ENCODE data around the gene BOC. TPM values are rescaled to one million over a fixed set of nuclear protein-coding genes. Genes with fewer than 3 reads are reported as not detected.

BOC gene
- total and polyA plus RNA-seq, 2 experiments from 2014 or later = 17.9 to 28.2 TPM

DNA sequence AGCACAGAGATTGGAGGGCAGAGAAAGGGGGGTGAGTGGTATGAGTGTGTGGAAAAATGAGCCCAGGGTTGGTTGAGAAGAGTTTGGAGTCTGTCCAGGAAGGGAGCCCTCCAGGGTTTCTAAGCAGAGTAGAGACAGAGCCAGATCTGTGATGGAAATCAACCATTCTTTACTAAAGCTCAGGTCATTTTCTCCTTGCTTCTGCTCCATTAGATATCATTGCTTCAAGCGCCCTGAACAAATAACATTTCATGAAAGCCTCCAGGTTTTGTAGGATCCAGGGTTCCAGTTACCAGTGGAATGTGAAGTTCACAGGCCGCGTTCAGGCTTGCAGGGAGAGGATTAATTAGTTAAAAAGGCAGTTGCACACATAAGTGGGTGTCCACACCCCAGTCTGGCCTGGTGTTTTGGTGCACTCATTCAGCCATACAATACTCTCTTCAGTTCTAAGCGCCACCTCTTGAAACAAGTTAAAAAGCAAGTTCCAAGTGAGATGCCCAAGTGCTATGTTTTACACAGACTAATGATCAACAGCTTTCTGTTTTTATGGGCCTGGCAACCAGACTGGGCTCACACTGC, 16.4 kb upstream of the BOC start:
- no peak overlapping the region for H3K4me3 ChIP-seq
- WGBS (ENCODE audit: low lambda C conversion rate, missing lambda C conversion rate) = 77% methylated on average over 4 of the region's 4 CpGs
- peaks cover 26% of the 10 kb centered on the region for H3K4me1 ChIP-seq (ENCODE audit: insufficient read depth)
- no peaks in the 10 kb centered on the region for H3K27me3 ChIP-seq
- H2AFZ ChIP-seq = no peak overlapping the region
- no peaks in the 10 kb centered on the region for H3K9me2 ChIP-seq (replicated peaks; ENCODE audit: insufficient read depth)
- TF ChIP-seq, protein P1, sequence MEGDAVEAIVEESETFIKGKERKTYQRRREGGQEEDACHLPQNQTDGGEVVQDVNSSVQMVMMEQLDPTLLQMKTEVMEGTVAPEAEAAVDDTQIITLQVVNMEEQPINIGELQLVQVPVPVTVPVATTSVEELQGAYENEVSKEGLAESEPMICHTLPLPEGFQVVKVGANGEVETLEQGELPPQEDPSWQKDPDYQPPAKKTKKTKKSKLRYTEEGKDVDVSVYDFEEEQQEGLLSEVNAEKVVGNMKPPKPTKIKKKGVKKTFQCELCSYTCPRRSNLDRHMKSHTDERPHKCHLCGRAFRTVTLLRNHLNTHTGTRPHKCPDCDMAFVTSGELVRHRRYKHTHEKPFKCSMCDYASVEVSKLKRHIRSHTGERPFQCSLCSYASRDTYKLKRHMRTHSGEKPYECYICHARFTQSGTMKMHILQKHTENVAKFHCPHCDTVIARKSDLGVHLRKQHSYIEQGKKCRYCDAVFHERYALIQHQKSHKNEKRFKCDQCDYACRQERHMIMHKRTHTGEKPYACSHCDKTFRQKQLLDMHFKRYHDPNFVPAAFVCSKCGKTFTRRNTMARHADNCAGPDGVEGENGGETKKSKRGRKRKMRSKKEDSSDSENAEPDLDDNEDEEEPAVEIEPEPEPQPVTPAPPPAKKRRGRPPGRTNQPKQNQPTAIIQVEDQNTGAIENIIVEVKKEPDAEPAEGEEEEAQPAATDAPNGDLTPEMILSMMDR (IDR thresholded peaks at IDR 0.05; ENCODE audit: poor library complexity) = no peak
- H3K79me2 ChIP-seq = no peaks in the 10 kb centered on the region
- H3K27ac ChIP-seq = peak overlapping the region; percentile 80
- H4K20me1 ChIP-seq (ENCODE audit: insufficient read depth, poor library complexity, severe bottlenecking) = no peaks in the 10 kb centered on the region
- H3K4me2 ChIP-seq = peak overlapping the region; percentile 15
- peak; percentile 58 for DNase-seq (ENCODE audit: low spot score)
- H3K9me3 ChIP-seq (ENCODE audit: low read depth) = no peaks in the 10 kb centered on the region
- no peaks in the 10 kb centered on the region for H3K36me3 ChIP-seq (replicated peaks; ENCODE audit: insufficient read depth, low read depth)

DNA sequence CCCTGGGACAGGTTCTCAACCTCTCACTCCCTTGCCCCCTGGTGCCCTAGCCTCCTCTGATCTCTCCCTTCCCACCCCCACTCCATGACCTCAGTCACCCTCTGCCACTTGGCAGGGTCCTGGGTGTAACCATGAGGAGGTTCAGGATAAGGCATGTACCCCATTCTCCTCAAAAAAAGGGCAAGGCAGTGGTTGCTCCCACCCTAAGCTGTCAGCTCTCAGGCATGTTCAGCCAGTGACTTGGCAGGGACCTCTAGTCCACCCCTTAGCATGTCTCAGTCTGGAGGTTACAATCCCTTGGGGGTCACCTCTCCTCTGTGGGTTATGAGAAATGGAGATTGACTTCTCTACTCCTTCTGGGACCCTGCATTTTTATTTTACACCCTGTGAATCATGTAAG, 11.0 kb upstream of the BOC start:
- H3K9me2 ChIP-seq (replicated peaks; ENCODE audit: insufficient read depth) = no peaks in the 10 kb centered on the region
- H3K4me2 ChIP-seq = no peak overlapping the region
- TF ChIP-seq, protein P1 (IDR thresholded peaks at IDR 0.05; ENCODE audit: poor library complexity) = no peak
- TF ChIP-seq EZH2 (IDR thresholded peaks at IDR 0.05; ENCODE audit: borderline replicate concordance) = no peak
- no peak for TF ChIP-seq EZH2phosphoT487 (IDR thresholded peaks at IDR 0.05; ENCODE audit: low read depth, severe bottlenecking, unreplicated experiment)
- H4K20me1 ChIP-seq (ENCODE audit: insufficient read depth, poor library complexity, severe bottlenecking) = no peaks in the 10 kb centered on the region
- H3K27ac ChIP-seq = no peak overlapping the region
- H3K4me1 ChIP-seq (ENCODE audit: insufficient read depth) = peaks cover under 1% of the 10 kb centered on the region
- no peak overlapping the region for H2AFZ ChIP-seq
- H3K27me3 ChIP-seq = no peaks in the 10 kb centered on the region
- H3K79me2 ChIP-seq = no peaks in the 10 kb centered on the region
- DNase-seq (ENCODE audit: low spot score) = no peak
- H3K36me3 ChIP-seq (replicated peaks; ENCODE audit: insufficient read depth, low read depth) = no peaks in the 10 kb centered on the region
- no peaks in the 10 kb centered on the region for H3K9me3 ChIP-seq (ENCODE audit: low read depth)
- no peak overlapping the region for H3K4me3 ChIP-seq

DNA sequence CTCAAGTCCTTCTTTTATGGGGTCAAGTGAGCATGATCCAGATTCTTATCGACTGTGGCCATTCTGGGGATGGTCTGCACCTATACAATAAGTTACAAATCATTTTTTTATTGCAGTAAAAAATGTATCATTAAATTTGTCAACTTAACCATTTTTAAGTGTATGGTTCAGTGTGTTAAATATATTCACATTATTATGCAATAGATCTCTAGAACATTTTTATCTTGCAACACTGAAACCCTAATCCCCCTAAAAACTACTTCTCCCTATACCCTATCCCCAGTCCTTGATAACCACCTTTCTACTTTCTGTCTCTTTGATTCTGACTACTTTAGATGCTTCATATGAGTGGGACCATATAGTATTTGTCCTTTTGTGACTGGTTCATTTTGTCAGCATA, 10.4 kb upstream of the BOC start:
- H3K79me2 ChIP-seq = no peaks in the 10 kb centered on the region
- H3K36me3 ChIP-seq (replicated peaks; ENCODE audit: insufficient read depth, low read depth) = no peaks in the 10 kb centered on the region
- no peaks in the 10 kb centered on the region for H3K27me3 ChIP-seq
- no peaks in the 10 kb centered on the region for H3K9me3 ChIP-seq (ENCODE audit: low read depth)
- H2AFZ ChIP-seq = no peak overlapping the region
- H3K9me2 ChIP-seq (replicated peaks; ENCODE audit: insufficient read depth) = no peaks in the 10 kb centered on the region
- no peaks in the 10 kb centered on the region for H3K4me1 ChIP-seq (ENCODE audit: insufficient read depth)
- H3K27ac ChIP-seq = no peak overlapping the region
- H3K4me2 ChIP-seq = no peak overlapping the region
- H4K20me1 ChIP-seq (ENCODE audit: insufficient read depth, poor library complexity, severe bottlenecking) = no peaks in the 10 kb centered on the region
- no peak for DNase-seq (ENCODE audit: low spot score)
- TF ChIP-seq EZH2phosphoT487 (IDR thresholded peaks at IDR 0.05; ENCODE audit: low read depth, severe bottlenecking, unreplicated experiment) (no peak), EZH2 (IDR thresholded peaks at IDR 0.05; ENCODE audit: borderline replicate concordance) (no peak)
- TF ChIP-seq, protein P1 (IDR thresholded peaks at IDR 0.05; ENCODE audit: poor library complexity) = no peak
- 88% methylated on average over 1 of the region's 1 CpG for WGBS (ENCODE audit: low lambda C conversion rate, missing lambda C conversion rate)
- no peak overlapping the region for H3K4me3 ChIP-seq

DNA sequence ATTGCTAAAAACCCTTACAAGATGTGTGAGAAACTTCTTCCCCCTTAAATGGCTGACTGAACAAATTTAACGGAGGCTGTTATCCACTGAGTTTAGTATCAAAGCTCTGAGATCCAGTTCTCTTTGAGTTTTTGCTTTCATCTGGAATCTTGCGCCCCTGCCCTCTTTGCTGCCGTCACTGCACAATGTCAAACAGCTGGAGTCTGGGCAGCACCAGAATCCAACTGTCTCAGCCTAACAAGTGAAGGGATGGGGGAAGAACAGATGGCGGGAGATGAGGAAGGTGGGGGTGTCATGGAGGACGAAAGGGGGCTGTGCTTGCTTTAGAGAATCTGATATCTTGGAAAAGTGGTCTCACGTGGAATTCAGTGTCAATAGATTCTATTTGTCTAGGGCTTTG, 7.0 kb upstream of the BOC start:
- H3K27ac ChIP-seq = no peak overlapping the region
- no peaks in the 10 kb centered on the region for H3K36me3 ChIP-seq (replicated peaks; ENCODE audit: insufficient read depth, low read depth)
- H2AFZ ChIP-seq = no peak overlapping the region
- H3K9me3 ChIP-seq (ENCODE audit: low read depth) = no peaks in the 10 kb centered on the region
- H3K79me2 ChIP-seq = peaks cover 2% of the 10 kb centered on the region
- WGBS (ENCODE audit: low lambda C conversion rate, missing lambda C conversion rate) = 48% methylated on average over 6 of the region's 6 CpGs
- H3K27me3 ChIP-seq = peaks cover 5% of the 10 kb centered on the region
- H3K4me2 ChIP-seq = no peak overlapping the region
- H3K4me1 ChIP-seq (ENCODE audit: insufficient read depth) = no peaks in the 10 kb centered on the region
- H4K20me1 ChIP-seq (ENCODE audit: insufficient read depth, poor library complexity, severe bottlenecking) = no peaks in the 10 kb centered on the region
- no peaks in the 10 kb centered on the region for H3K9me2 ChIP-seq (replicated peaks; ENCODE audit: insufficient read depth)
- no peak for DNase-seq (ENCODE audit: low spot score)
- TF ChIP-seq EZH2phosphoT487 (IDR thresholded peaks at IDR 0.05; ENCODE audit: low read depth, severe bottlenecking, unreplicated experiment) (no peak), EZH2 (IDR thresholded peaks at IDR 0.05; ENCODE audit: borderline replicate concordance) (no peak)
- TF ChIP-seq, protein P1 (IDR thresholded peaks at IDR 0.05; ENCODE audit: poor library complexity) = no peak
- H3K4me3 ChIP-seq = no peak overlapping the region
